ENCODE results near the gene FLVCR2.
"Not testable (repeated sequence)": the region's sequence is repeated elsewhere in the genome, so short reads cannot be mapped to it uniquely, and the experiment has no call there.

FLVCR2 gene

DNA sequence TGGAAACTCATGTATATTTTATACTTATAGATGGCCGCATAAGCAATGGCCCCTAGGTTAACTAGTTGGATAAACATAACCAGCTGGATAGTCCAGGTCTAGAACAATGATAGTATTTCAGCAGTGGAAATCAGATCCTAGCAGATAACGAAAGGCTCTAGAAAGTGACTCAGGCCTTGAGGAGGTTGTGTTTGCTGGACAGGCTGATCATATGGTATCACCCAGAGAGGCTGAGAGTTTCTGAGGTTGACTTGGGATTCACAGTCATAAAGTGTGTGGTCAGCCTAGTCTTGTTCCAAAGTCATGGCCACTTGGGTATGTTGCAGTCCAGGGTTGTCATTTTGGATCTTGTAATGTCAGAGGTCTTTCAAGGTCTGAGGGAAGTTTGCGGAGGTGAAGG, 16.8 kb downstream of the FLVCR2 start:
- H3K4me2 ChIP-seq (ENCODE audit: low read depth, low read length, poor library complexity, severe bottlenecking) = no peak overlapping the region
- H3K9me3 ChIP-seq (ENCODE audit: insufficient read depth, low read length) = 0 out of 2 replicates have a peak, but pooled peaks cover 11% of the 10 kb centered on the region
- H3K9ac ChIP-seq (ENCODE audit: low read length) = no peak overlapping the region
- no peaks in the 10 kb centered on the region; the same call in 1 of the 2 replicates for H3K9me2 ChIP-seq (replicated peaks; ENCODE audit: insufficient read depth, low read length)
- no peaks in the 10 kb centered on the region for H3K79me2 ChIP-seq (ENCODE audit: insufficient read depth, low read length)
- H3K27ac ChIP-seq (ENCODE audit: low read depth, low read length) = no peak overlapping the region
- TF ChIP-seq, protein P1, sequence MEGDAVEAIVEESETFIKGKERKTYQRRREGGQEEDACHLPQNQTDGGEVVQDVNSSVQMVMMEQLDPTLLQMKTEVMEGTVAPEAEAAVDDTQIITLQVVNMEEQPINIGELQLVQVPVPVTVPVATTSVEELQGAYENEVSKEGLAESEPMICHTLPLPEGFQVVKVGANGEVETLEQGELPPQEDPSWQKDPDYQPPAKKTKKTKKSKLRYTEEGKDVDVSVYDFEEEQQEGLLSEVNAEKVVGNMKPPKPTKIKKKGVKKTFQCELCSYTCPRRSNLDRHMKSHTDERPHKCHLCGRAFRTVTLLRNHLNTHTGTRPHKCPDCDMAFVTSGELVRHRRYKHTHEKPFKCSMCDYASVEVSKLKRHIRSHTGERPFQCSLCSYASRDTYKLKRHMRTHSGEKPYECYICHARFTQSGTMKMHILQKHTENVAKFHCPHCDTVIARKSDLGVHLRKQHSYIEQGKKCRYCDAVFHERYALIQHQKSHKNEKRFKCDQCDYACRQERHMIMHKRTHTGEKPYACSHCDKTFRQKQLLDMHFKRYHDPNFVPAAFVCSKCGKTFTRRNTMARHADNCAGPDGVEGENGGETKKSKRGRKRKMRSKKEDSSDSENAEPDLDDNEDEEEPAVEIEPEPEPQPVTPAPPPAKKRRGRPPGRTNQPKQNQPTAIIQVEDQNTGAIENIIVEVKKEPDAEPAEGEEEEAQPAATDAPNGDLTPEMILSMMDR (IDR thresholded peaks at IDR 0.05; ENCODE audit: insufficient read depth, low read length, poor library complexity, severe bottlenecking) = no peak
- TF ChIP-seq EZH2phosphoT487 (conservative IDR thresholded peaks at IDR 0.05; ENCODE audit: low read length) = no peak
- H3K36me3 ChIP-seq (ENCODE audit: low read length) = no peaks in the 10 kb centered on the region
- no peaks in the 10 kb centered on the region for H4K20me1 ChIP-seq (ENCODE audit: low read depth, low read length)
- H3K27me3 ChIP-seq (ENCODE audit: low read length) = no peaks in the 10 kb centered on the region
- H2AFZ ChIP-seq (ENCODE audit: low read depth, low read length, severe bottlenecking) = no peak overlapping the region
- H3F3A ChIP-seq (ENCODE audit: insufficient read depth) = no peaks in the 10 kb centered on the region
- H3K4me3 ChIP-seq (ENCODE audit: insufficient read depth, low read length, poor library complexity, severe bottlenecking) = no peak overlapping the region

GRCh38 chr14:75597149-75597548, 18.7 kb downstream of the FLVCR2 start:
- H3K4me3 ChIP-seq (ENCODE audit: insufficient read depth, low read length, poor library complexity, severe bottlenecking) = no peak overlapping the region
- TF ChIP-seq, protein P1 (IDR thresholded peaks at IDR 0.05; ENCODE audit: insufficient read depth, low read length, poor library complexity, severe bottlenecking) = no peak
- no peak for TF ChIP-seq EZH2phosphoT487 (conservative IDR thresholded peaks at IDR 0.05; ENCODE audit: low read length)

GRCh38 chr14:75600100-75600499, 21.7 kb downstream of the FLVCR2 start:
- not testable (repeated sequence) for H3K9me2 ChIP-seq (replicated peaks; ENCODE audit: insufficient read depth, low read length); H3F3A ChIP-seq (ENCODE audit: insufficient read depth); H4K20me1 ChIP-seq (ENCODE audit: low read depth, low read length); H3K36me3 ChIP-seq (ENCODE audit: low read length); H3K27me3 ChIP-seq (ENCODE audit: low read length); H3K27ac ChIP-seq (ENCODE audit: low read depth, low read length); H3K4me2 ChIP-seq (ENCODE audit: low read depth, low read length, poor library complexity, severe bottlenecking); H2AFZ ChIP-seq (ENCODE audit: low read depth, low read length, severe bottlenecking); H3K9ac ChIP-seq (ENCODE audit: low read length); H3K79me2 ChIP-seq (ENCODE audit: insufficient read depth, low read length); H3K9me3 ChIP-seq (ENCODE audit: insufficient read depth, low read length); H3K4me3 ChIP-seq (ENCODE audit: insufficient read depth, low read length, poor library complexity, severe bottlenecking)

More at GRCh38 chr14:75597149-75597548, 18.7 kb downstream of the FLVCR2 start:
- no peak overlapping the region for H3K27ac ChIP-seq (ENCODE audit: low read depth, low read length)
- no peaks in the 10 kb centered on the region for H3K27me3 ChIP-seq (ENCODE audit: low read length)
- 0 out of 2 replicates have a peak, but pooled peaks cover 9% of the 10 kb centered on the region for H3K9me3 ChIP-seq (ENCODE audit: insufficient read depth, low read length)
- H2AFZ ChIP-seq (ENCODE audit: low read depth, low read length, severe bottlenecking) = no peak overlapping the region
- no peaks in the 10 kb centered on the region; the same call in 1 of the 2 replicates for H3K9me2 ChIP-seq (replicated peaks; ENCODE audit: insufficient read depth, low read length)
- no peaks in the 10 kb centered on the region for H3F3A ChIP-seq (ENCODE audit: insufficient read depth)
- H3K9ac ChIP-seq (ENCODE audit: low read length) = no peak overlapping the region
- no peaks in the 10 kb centered on the region for H3K79me2 ChIP-seq (ENCODE audit: insufficient read depth, low read length)
- H3K4me2 ChIP-seq (ENCODE audit: low read depth, low read length, poor library complexity, severe bottlenecking) = no peak overlapping the region
- no peaks in the 10 kb centered on the region for H3K36me3 ChIP-seq (ENCODE audit: low read length)
- H4K20me1 ChIP-seq (ENCODE audit: low read depth, low read length) = no peaks in the 10 kb centered on the region

DNA sequence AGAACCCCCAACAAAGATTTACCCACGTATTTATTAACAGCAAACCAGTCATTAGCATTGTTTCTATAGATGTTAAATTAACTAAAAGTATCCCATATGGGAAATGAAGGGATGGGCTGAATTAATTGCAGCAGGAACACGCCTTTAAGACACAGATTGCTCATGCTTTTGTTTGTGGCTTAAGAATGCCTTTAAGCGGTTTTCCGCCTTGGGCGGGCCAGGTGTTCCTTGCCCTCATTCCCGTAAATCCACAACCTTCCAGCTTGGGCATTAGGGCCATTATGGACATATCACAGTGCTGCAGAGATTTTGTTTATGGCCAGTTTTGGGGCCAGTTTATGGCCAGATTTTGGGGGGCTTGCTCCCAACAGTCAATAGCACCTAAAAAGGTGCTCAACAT, 22.6 kb downstream of the FLVCR2 start:
- H3F3A ChIP-seq (ENCODE audit: insufficient read depth); H3K9me3 ChIP-seq (ENCODE audit: insufficient read depth, low read length); H3K4me3 ChIP-seq (ENCODE audit: insufficient read depth, low read length, poor library complexity, severe bottlenecking); H3K9ac ChIP-seq (ENCODE audit: low read length); H3K4me2 ChIP-seq (ENCODE audit: low read depth, low read length, poor library complexity, severe bottlenecking); H3K9me2 ChIP-seq (replicated peaks; ENCODE audit: insufficient read depth, low read length); H3K79me2 ChIP-seq (ENCODE audit: insufficient read depth, low read length); H2AFZ ChIP-seq (ENCODE audit: low read depth, low read length, severe bottlenecking); H3K27me3 ChIP-seq (ENCODE audit: low read length); H4K20me1 ChIP-seq (ENCODE audit: low read depth, low read length); H3K36me3 ChIP-seq (ENCODE audit: low read length); H3K27ac ChIP-seq (ENCODE audit: low read depth, low read length): not testable (repeated sequence)
